Upper lobe of left lung (tissue), 6 donors: ENCODE results near the gene SLC12A7. TPM values are rescaled to one million over a fixed set of nuclear protein-coding genes. Genes with fewer than 3 reads are reported as not detected.

Source experiments
- small RNA-seq, 4 donors: library from RNA; depleted of rRNA; stranded (forward); fragments of <200 nt; gene quantifications; one replicate each; pipeline ENCODE3, GENCODE V24; 2016
- total RNA-seq, 6 donors: library from RNA; depleted of rRNA in 4 of 6; stranded (reverse); fragments of >200 nt in 4 of 6; gene quantifications; one replicate each; pipeline versions ENCODE4 v1.1.0 to v1.2.1, GENCODE V29; 2016 to 2021
- donor health status: DM: no; HTN: no; CAD: no; lungs with moderate emphysema.
- donor health status: DM: no; HTN: yes; CAD: no; lungs with severe emphysema.

Gene SLC12A7
- total RNA-seq, 6 donors from 2014 or later: 31.3 to 138 (median 48.5) TPM

Small RNA genes lying within 50 kb of the gene (small RNA-seq; reads per million reads assigned to genes)
- 0 to 0.07 (median 0) reads per million in 4 donors for gene MIR4635

Other genes starting within 250 kb of the SLC12A7 start
- 100 to 1,000 TPM in 1 of 6 donors, 10 to 100 TPM in 5; 37.5 to 160 (median 42.3) TPM for gene BRD9, start 219.3 kb downstream of the SLC12A7 start, total RNA-seq
- gene TRIP13, start 219.2 kb downstream of the SLC12A7 start, total RNA-seq: 1 to 10 TPM; 1.0 to 2.1 (median 1.5) TPM
- gene NKD2, start 103.3 kb downstream of the SLC12A7 start, total RNA-seq: 100 to 1,000 TPM in 1 of 6 donors, 10 to 100 TPM in 4, 1 to 10 TPM in 1; 8.9 to 126 (median 50.6) TPM
- under 1 TPM in 2 of 6 donors, not detected in 4; 0.03 to 0.06 TPM for gene SLC6A19, start 89.5 kb upstream of the SLC12A7 start, total RNA-seq
- not detected for gene SLC6A18, start 113.3 kb upstream of the SLC12A7 start, total RNA-seq
- under 1 TPM in 2 of 6 donors, not detected in 4; 0.06 to 0.07 TPM for gene TERT, start 183.0 kb upstream of the SLC12A7 start, total RNA-seq
- 100 to 1,000 TPM; 135 to 311 (median 204) TPM for gene CLPTM1L, start 233.0 kb upstream of the SLC12A7 start, total RNA-seq